ENCODE results near the gene FAM222B.

- TF ChIP-seq CTCF (IDR thresholded peaks at IDR 0.05) = no peak
- no peak for TF ChIP-seq POLR2A (IDR thresholded peaks at IDR 0.05)
Observed at GRCh38 chr17:28818819-28819221, 23.8 kb downstream of the FAM222B start.

All from upper lobe of left lung (tissue), 4 donors.